BJ (cell line): Measurements from ENCODE around the gene TBC1D22B. TPM values are rescaled to one million over a fixed set of nuclear protein-coding genes. Genes with fewer than 3 reads are reported as not detected.
"Not testable (repeated sequence)": the region's sequence is repeated elsewhere in the genome, so short reads cannot be mapped to it uniquely, and the experiment has no call there.

ENCODE experiments used
- CTCF ChIA-PET: fragments of 350-600 bp; formaldehyde crosslinking; extraction: SDS; loops from one replicate; lab custom pipeline; 2021; ENCODE audit warnings: antibody characterized with exemption, inconsistent platforms; lab: Yijun Ruan, JAX
- POLR2A ChIA-PET: fragments of 300-600 bp; sonication (Branson Sonifier 250); formaldehyde crosslinking; extraction: SDS; loops from one replicate; lab custom pipeline; 2021; ENCODE audit warnings: antibody characterized with exemption; lab: Charles Lee
- DNase-seq: peaks from one replicate; pipeline ENCODE4 v3.0.0-alpha.2; 2011; ENCODE audit warnings: low read depth
- H3K27me3 ChIP-seq: 2 replicates; pipeline ENCODE4 v1.6.0; 2011; ENCODE audit warnings: low read length; ENCODE audit not compliant: control insufficient read depth, insufficient read depth
- H3K36me3 ChIP-seq: 2 replicates; pipeline ENCODE4 v1.5.1; 2011; ENCODE audit warnings: low read length; ENCODE audit not compliant: control insufficient read depth, insufficient read depth
- H3K4me3 ChIP-seq: 2 replicates; pipeline ENCODE4 v1.5.1; 2011; ENCODE audit warnings: low read depth, mild to moderate bottlenecking, control low read depth, low read length
- polyA plus RNA-seq: library from polyadenylated mRNA; depleted of rRNA; stranded (reverse); fragments of >200 nt; gene quantifications from 2 replicates; pipeline ENCODE4 v1.2.3, GENCODE V29; 2011
- TF ChIP-seq, protein P1 (sequence below): IDR thresholded peaks from 2 replicates; pipeline ENCODE4 v1.5.1; 2011; ENCODE audit warnings: low read depth, mild to moderate bottlenecking, control low read depth, inconsistent platforms, low read length, moderate library complexity; ENCODE audit not compliant: insufficient read depth

The TBC1D22B gene
- polyA plus RNA-seq, 1 experiment, result 5.5 TPM

DNA sequence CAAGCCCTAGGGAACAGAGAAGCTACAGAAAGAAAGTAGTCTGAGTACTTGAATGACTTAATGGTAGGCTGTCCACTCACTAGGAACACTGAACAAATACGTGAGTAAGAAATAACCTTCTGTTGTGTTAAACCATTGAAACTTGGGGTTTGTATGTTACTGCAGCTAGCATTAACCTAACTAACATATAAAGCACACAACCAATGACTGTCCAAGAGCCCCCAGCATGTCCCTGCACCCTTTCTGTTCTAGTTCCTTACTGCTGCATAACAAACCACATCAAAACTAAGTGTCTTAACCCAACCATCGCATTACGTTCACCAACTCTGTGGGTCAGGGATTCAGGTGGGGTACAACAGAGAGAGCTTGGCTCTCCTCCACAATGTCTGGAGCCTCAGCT, 85.7 kb downstream of the TBC1D22B start:
- peaks cover 2% of the 10 kb centered on the region for H3K27me3 ChIP-seq
- ChIA-PET CTCF (interaction anchor here (0.6 to 3.6 kb wide), 2 partner anchors 17 to 132 kb away, joined by 4 to 15 read pairs; no protein-coding TSS in a partner anchor), POLR2A (no interaction called here)
- no peaks in the 10 kb centered on the region for H3K36me3 ChIP-seq
- no peak for DNase-seq
- TF ChIP-seq, protein P1, sequence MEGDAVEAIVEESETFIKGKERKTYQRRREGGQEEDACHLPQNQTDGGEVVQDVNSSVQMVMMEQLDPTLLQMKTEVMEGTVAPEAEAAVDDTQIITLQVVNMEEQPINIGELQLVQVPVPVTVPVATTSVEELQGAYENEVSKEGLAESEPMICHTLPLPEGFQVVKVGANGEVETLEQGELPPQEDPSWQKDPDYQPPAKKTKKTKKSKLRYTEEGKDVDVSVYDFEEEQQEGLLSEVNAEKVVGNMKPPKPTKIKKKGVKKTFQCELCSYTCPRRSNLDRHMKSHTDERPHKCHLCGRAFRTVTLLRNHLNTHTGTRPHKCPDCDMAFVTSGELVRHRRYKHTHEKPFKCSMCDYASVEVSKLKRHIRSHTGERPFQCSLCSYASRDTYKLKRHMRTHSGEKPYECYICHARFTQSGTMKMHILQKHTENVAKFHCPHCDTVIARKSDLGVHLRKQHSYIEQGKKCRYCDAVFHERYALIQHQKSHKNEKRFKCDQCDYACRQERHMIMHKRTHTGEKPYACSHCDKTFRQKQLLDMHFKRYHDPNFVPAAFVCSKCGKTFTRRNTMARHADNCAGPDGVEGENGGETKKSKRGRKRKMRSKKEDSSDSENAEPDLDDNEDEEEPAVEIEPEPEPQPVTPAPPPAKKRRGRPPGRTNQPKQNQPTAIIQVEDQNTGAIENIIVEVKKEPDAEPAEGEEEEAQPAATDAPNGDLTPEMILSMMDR, result no peak
- H3K4me3 ChIP-seq, result no peak overlapping the region

DNA sequence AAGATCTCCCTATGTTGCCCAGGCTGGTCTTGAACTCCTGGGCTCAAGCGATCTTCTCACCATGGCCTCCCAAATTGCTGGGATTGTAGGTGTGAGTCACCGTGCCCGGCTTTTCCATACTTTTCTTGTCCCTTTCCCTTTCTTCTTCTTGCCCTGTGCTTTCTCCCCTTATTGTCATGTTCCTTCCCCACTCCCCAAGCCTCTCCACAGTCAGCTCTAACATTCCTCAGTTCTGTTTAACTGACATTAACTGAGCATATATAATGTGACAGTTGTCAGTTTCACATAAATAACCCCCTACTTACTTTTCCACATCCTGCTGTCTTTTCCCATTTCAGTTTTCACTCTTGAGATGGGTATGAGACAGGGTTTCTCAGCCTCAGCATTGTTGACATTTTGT, 86.7 kb downstream of the TBC1D22B start:
- Histone ChIP-seq H3K4me3 (no peak overlapping the region), H3K36me3 (no peaks in the 10 kb centered on the region), H3K27me3 (peaks cover 2% of the 10 kb centered on the region)
- DNase-seq, result no peak
- ChIA-PET POLR2A (no interaction called here), CTCF (interaction anchor here (3.6 kb wide), 1 partner anchor 18 kb away, joined by 15 read pairs; no protein-coding TSS in a partner anchor)
- TF ChIP-seq, protein P1, result no peak

DNA sequence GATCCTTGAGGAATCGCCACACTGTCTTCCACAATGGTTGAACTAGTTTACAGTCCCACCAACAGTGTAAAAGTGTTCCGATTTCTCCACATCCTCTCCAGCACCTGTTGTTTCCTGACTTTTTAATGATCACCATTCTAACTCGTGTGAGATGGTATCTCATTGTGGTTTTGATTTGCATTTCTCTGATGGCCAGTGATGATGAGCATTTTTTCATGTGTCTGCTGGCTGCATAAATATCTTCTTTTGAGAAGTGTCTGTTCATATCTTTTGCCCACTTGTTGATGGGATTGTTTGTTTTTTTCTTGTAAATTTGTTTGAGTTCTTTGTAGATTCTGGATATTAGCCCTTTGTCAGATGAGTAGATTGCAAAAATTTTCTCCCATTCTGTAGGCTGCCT, 88.2 kb downstream of the TBC1D22B start:
- CTCF ChIA-PET, H3K36me3 ChIP-seq, H3K4me3 ChIP-seq, H3K27me3 ChIP-seq, POLR2A ChIA-PET, DNase-seq: not testable (repeated sequence)

DNA sequence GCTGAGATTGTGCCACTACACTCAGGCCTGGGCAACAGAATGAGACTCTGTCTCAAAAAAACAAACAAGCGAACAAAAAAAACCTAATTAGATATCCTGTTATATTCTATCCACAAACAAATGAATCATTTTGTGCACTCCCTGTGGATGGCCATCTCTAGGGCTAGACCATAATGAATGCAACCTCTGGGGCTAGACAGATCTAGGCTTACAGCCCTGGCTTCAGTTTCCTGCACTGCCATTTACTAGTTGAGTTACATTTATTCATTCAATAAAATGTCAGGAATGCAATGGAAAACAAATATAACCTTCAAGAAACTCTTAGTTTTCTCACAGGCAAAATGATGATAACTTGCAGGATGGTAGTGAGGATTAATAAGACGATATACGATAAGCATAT, 89.6 kb downstream of the TBC1D22B start:
- ChIA-PET POLR2A (no interaction called here), CTCF (no interaction called here)
- Histone ChIP-seq H3K36me3 (no peaks in the 10 kb centered on the region), H3K27me3 (peaks cover 2% of the 10 kb centered on the region), H3K4me3 (no peak overlapping the region)
- DNase-seq, result no peak
- TF ChIP-seq, protein P1, result no peak

DNA sequence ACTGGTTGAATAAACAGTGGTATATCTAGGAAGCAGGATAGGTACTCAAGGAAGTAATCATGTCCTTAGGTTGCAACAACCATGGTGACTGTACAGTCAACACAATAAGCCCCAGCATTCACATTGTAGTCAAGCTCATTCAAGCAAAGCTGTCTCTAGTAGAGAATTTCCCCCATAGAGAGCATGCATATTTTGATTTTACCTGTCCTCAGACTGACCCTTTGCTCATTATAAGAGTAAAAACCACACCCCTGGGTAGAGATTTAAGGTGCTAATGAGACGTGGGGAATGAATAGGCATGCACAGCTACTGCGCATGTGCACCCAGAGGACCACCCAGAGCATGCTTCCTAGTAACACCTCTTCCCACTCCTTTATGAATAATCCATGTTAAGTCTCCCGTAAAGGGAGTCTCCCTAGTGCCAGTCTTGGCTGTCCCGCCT, 90.1 kb downstream of the TBC1D22B start:
- Histone ChIP-seq H3K27me3 (peaks cover 2% of the 10 kb centered on the region), H3K4me3 (no peak overlapping the region), H3K36me3 (no peaks in the 10 kb centered on the region)
- ChIA-PET POLR2A (no interaction called here), CTCF (no interaction called here)
- no peak for DNase-seq
- TF ChIP-seq, protein P1, result no peak

DNA sequence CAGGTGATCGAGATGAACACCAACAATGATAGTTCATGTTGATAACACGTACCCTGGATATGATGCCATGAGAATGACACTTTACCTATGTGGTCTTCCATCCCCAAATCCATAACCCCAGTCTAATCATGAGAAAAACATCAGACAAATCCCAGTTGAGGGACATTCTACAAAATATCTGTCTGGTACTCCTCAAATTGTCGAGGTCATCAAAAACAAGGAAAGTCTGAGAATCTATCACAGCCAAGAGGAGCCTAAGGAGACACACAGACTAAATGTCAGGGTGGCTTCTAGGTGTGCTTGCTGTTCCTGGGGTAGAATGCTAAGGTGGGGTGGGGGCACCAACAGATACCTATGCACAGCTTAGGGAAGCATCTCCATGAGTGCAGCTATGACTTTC, 93.5 kb downstream of the TBC1D22B start:
- CTCF ChIA-PET, result no interaction called here

More for the DNA sequence above, 93.5 kb downstream of the TBC1D22B start:
- POLR2A ChIA-PET, result no interaction called here
- TF ChIP-seq, protein P1, result no peak
- no peak overlapping the region for H3K4me3 ChIP-seq
- no peaks in the 10 kb centered on the region for H3K27me3 ChIP-seq
- no peak for DNase-seq
- H3K36me3 ChIP-seq, result no peaks in the 10 kb centered on the region
